ENCODE data around the gene UGP2. TPM values are rescaled to one million over a fixed set of nuclear protein-coding genes. Genes with fewer than 3 reads are reported as not detected.

UGP2 gene
- polyA plus RNA-seq, 2 of the 4 experiments (the other 2 are of a cell fraction) = 114 to 162 TPM

DNA sequence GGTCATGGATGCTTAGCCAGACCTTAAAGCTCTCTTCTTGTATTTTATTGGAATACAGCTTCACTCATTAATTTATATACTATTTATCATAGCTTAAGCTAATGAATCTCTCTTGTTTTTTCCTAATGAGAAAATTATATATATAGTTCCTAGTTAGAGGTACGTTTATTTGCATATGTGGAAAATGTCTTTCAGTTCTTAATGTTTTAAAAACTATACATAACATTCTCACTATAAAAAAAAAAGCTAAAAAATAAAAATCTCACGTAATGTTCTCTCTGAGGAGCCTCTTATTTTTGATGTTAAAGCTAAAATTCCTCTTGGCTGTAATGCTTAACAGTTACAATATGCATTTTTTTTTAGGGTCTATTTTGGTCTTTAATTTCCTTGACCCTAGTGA lies 16.6 kb downstream of the UGP2 start:
- no peaks in the 10 kb centered on the region for H3K9me3 ChIP-seq
- 88% methylated on average over 2 of the region's 2 CpGs for WGBS (ENCODE audit: missing lambda C conversion rate)
- no peak overlapping the region for H3K4me2 ChIP-seq
- no peak for FAIRE-seq
- no peak for ATAC-seq
- CTCF ChIA-PET = interaction anchor here (0.9 to 6.9 kb wide), 7 partner anchors 16 to 257 kb away, joined by 3 to 94 read pairs (median 6); partner anchors contain the start of gene UGP2
- DNase-seq (ENCODE audit: low read depth in 1 of 2, low spot score in 1 of 2) = no peak
- no peak overlapping the region for H3K4me3 ChIP-seq
- POLR2A ChIA-PET = interaction anchor here (1.0 kb wide), 1 partner anchor 17 kb away, joined by 4 read pairs; the partner anchor contains the start of gene UGP2
- no peak overlapping the region for H3K27ac ChIP-seq
- no peak for TF ChIP-seq FOXS1 (CRISPR knock-in tag; IDR thresholded peaks at IDR 0.05)
- no peak for TF ChIP-seq JUN (IDR thresholded peaks at IDR 0.05)
- no peak for TF ChIP-seq FOSL2 (IDR thresholded peaks at IDR 0.05)
- no peak for TF ChIP-seq FOSL2 (CRISPR knock-in tag; IDR thresholded peaks at IDR 0.05)
- TF ChIP-seq RNF2 (IDR thresholded peaks at IDR 0.05; ENCODE audit: borderline replicate concordance, low read depth) = no peak
- TF ChIP-seq, protein P1, sequence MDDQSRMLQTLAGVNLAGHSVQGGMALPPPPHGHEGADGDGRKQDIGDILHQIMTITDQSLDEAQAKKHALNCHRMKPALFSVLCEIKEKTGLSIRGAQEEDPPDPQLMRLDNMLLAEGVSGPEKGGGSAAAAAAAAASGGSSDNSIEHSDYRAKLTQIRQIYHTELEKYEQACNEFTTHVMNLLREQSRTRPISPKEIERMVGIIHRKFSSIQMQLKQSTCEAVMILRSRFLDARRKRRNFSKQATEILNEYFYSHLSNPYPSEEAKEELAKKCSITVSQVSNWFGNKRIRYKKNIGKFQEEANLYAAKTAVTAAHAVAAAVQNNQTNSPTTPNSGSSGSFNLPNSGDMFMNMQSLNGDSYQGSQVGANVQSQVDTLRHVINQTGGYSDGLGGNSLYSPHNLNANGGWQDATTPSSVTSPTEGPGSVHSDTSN (IDR thresholded peaks at IDR 0.05) = no peak
- TF ChIP-seq MYC (IDR thresholded peaks at IDR 0.05; ENCODE audit: borderline replicate concordance, low read length) = no peak
- TF ChIP-seq, protein P2, sequence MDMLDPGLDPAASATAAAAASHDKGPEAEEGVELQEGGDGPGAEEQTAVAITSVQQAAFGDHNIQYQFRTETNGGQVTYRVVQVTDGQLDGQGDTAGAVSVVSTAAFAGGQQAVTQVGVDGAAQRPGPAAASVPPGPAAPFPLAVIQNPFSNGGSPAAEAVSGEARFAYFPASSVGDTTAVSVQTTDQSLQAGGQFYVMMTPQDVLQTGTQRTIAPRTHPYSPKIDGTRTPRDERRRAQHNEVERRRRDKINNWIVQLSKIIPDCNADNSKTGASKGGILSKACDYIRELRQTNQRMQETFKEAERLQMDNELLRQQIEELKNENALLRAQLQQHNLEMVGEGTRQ (IDR thresholded peaks at IDR 0.05) = no peak
- no peak for TF ChIP-seq CHD4 (IDR thresholded peaks at IDR 0.05; ENCODE audit: borderline replicate concordance)
- no peak for TF ChIP-seq TP53 (CRISPR knock-in tag; IDR thresholded peaks at IDR 0.05)
- TF ChIP-seq RARB (CRISPR knock-in tag; IDR thresholded peaks at IDR 0.05) = no peak
- TF ChIP-seq, protein P3, sequence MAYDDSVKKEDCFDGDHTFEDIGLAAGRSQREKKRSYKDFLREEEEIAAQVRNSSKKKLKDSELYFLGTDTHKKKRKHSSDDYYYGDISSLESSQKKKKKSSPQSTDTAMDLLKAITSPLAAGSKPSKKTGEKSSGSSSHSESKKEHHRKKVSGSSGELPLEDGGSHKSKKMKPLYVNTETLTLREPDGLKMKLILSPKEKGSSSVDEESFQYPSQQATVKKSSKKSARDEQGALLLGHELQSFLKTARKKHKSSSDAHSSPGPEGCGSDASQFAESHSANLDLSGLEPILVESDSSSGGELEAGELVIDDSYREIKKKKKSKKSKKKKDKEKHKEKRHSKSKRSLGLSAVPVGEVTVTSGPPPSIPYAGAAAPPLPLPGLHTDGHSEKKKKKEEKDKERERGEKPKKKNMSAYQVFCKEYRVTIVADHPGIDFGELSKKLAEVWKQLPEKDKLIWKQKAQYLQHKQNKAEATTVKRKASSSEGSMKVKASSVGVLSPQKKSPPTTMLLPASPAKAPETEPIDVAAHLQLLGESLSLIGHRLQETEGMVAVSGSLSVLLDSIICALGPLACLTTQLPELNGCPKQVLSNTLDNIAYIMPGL (CRISPR knock-in tag; IDR thresholded peaks at IDR 0.05; ENCODE audit: borderline replicate concordance) = no peak
- TF ChIP-seq HOXB13 (CRISPR knock-in tag; IDR thresholded peaks at IDR 0.05; ENCODE audit: low read depth) = no peak
- no peak for TF ChIP-seq JUNB (IDR thresholded peaks at IDR 0.05)
- TF ChIP-seq ZNF302 (CRISPR knock-in tag; IDR thresholded peaks at IDR 0.05) = no peak
- TF ChIP-seq GATA3 (IDR thresholded peaks at IDR 0.05; ENCODE audit: borderline replicate concordance) = no peak
- H3K4me1 ChIP-seq = peaks cover 26% of the 10 kb centered on the region

DNA sequence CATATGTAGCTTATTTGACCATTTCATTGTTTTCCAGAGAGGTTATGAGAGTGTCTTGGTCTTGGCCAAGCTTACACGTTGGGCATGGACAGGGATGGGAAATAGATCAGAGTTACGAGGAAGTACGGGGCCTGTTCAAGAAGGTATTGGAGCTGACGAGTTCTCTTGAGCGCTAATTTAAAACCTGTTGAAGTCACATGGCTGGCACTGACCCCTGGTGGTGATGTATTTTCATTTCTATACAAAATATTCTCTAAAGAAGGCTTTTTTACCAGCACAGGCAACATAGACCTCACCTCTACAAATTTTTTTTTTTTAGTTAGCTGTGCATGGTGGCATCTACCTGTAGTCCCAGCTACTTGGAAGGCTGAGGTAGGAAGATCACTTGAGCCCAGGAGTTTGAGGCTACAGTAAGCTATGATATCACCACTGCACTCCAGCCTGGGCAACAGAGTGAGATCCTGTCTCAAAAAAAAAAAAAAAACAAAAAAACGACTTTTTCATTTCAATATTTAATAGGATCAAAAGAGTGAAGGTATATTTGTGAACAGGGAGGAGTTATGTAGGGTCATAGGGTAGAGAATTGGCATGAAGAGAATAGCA lies 19.6 kb downstream of the UGP2 start:
- Histone ChIP-seq H3K4me2 (no peak overlapping the region), H3K27ac (no peak overlapping the region), H3K9me3 (no peaks in the 10 kb centered on the region), H3K4me1 (peaks cover 29% of the 10 kb centered on the region), H3K4me3 (no peak overlapping the region)
- DNase-seq (ENCODE audit: low read depth in 1 of 2, low spot score in 1 of 2) = peak; percentile 32 to 77
- POLR2A ChIA-PET = interaction anchor here (0.9 to 1.7 kb wide), 2 partner anchors 20 to 163 kb away, joined by 3 to 10 read pairs; partner anchors contain the start of gene UGP2
- CTCF ChIA-PET = interaction anchor here (0.6 to 6.9 kb wide), 44 partner anchors 9 to 1549 kb away, joined by 3 to 94 read pairs (median 4); partner anchors contain the start of gene UGP2
- ATAC-seq = peak; percentile 39 to 83; a peak in 5 of 6 replicates
- no peak for FAIRE-seq
- 46% methylated on average over 6 of the region's 6 CpGs for WGBS (ENCODE audit: missing lambda C conversion rate)
- no peak for TF ChIP-seq TFCP2L1 (CRISPR knock-in tag; IDR thresholded peaks at IDR 0.05)
- TF ChIP-seq RAD21 (conservative IDR thresholded peaks at IDR 0.05 in 1 of 2, IDR thresholded peaks at IDR 0.05 in 1 of 2) = peak; percentile 85 to 87
- TF ChIP-seq GATA3 (IDR thresholded peaks at IDR 0.05; ENCODE audit: borderline replicate concordance) = no peak
- TF ChIP-seq FOXS1 (CRISPR knock-in tag; IDR thresholded peaks at IDR 0.05) = no peak
- no peak for TF ChIP-seq FOSL2 (IDR thresholded peaks at IDR 0.05)
- no peak for TF ChIP-seq FOSL2 (CRISPR knock-in tag; IDR thresholded peaks at IDR 0.05)
- no peak for TF ChIP-seq HDAC2 (IDR thresholded peaks at IDR 0.05)
- TF ChIP-seq, protein P4, sequence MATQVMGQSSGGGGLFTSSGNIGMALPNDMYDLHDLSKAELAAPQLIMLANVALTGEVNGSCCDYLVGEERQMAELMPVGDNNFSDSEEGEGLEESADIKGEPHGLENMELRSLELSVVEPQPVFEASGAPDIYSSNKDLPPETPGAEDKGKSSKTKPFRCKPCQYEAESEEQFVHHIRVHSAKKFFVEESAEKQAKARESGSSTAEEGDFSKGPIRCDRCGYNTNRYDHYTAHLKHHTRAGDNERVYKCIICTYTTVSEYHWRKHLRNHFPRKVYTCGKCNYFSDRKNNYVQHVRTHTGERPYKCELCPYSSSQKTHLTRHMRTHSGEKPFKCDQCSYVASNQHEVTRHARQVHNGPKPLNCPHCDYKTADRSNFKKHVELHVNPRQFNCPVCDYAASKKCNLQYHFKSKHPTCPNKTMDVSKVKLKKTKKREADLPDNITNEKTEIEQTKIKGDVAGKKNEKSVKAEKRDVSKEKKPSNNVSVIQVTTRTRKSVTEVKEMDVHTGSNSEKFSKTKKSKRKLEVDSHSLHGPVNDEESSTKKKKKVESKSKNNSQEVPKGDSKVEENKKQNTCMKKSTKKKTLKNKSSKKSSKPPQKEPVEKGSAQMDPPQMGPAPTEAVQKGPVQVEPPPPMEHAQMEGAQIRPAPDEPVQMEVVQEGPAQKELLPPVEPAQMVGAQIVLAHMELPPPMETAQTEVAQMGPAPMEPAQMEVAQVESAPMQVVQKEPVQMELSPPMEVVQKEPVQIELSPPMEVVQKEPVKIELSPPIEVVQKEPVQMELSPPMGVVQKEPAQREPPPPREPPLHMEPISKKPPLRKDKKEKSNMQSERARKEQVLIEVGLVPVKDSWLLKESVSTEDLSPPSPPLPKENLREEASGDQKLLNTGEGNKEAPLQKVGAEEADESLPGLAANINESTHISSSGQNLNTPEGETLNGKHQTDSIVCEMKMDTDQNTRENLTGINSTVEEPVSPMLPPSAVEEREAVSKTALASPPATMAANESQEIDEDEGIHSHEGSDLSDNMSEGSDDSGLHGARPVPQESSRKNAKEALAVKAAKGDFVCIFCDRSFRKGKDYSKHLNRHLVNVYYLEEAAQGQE (IDR thresholded peaks at IDR 0.05) = no peak
- no peak for TF ChIP-seq CHD4 (IDR thresholded peaks at IDR 0.05; ENCODE audit: borderline replicate concordance)
- no peak for TF ChIP-seq BHLHE40 (IDR thresholded peaks at IDR 0.05; ENCODE audit: low read depth, low read length)
- TF ChIP-seq SMC3 (IDR thresholded peaks at IDR 0.05) = peak; percentile 91
- TF ChIP-seq, protein P5, sequence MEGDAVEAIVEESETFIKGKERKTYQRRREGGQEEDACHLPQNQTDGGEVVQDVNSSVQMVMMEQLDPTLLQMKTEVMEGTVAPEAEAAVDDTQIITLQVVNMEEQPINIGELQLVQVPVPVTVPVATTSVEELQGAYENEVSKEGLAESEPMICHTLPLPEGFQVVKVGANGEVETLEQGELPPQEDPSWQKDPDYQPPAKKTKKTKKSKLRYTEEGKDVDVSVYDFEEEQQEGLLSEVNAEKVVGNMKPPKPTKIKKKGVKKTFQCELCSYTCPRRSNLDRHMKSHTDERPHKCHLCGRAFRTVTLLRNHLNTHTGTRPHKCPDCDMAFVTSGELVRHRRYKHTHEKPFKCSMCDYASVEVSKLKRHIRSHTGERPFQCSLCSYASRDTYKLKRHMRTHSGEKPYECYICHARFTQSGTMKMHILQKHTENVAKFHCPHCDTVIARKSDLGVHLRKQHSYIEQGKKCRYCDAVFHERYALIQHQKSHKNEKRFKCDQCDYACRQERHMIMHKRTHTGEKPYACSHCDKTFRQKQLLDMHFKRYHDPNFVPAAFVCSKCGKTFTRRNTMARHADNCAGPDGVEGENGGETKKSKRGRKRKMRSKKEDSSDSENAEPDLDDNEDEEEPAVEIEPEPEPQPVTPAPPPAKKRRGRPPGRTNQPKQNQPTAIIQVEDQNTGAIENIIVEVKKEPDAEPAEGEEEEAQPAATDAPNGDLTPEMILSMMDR (IDR thresholded peaks at IDR 0.05) = peak; percentile 88
- no peak for TF ChIP-seq EHMT2 (IDR thresholded peaks at IDR 0.05; ENCODE audit: low read depth)
- TF ChIP-seq, protein P6, sequence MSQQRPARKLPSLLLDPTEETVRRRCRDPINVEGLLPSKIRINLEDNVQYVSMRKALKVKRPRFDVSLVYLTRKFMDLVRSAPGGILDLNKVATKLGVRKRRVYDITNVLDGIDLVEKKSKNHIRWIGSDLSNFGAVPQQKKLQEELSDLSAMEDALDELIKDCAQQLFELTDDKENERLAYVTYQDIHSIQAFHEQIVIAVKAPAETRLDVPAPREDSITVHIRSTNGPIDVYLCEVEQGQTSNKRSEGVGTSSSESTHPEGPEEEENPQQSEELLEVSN (IDR thresholded peaks at IDR 0.05; ENCODE audit: borderline replicate concordance, low read depth) = no peak
- TF ChIP-seq, protein P7, sequence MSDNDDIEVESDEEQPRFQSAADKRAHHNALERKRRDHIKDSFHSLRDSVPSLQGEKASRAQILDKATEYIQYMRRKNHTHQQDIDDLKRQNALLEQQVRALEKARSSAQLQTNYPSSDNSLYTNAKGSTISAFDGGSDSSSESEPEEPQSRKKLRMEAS (IDR thresholded peaks at IDR 0.05) = peak; percentile 47; the same call in 1 of the 2 replicates
